Kidney (tissue), 14 donors: ENCODE measurements around the gene SEC22A. TPM values are rescaled to one million over a fixed set of nuclear protein-coding genes. Genes with fewer than 3 reads are reported as not detected.

Experiments used
- DNase-seq, 5 donors: peaks; one replicate each; pipeline ENCODE4 v3.0.0-alpha.2; 2013 to 2020
- FAIRE-seq: peaks from 2 replicates; lab custom pipeline; 2012; peaks lifted over from hg19 to GRCh38; lab: Jason Lieb, UNC
- H3K27ac ChIP-seq, 2 donors: one replicate each; pipeline ENCODE4 v1.7.0; 2013; ENCODE audit warnings: low read depth in 2 of 2, low read length in 2 of 2, inconsistent platforms in 1 of 2
- H3K27me3 ChIP-seq: one replicate; pipeline ENCODE4 v1.7.1; 2013; ENCODE audit warnings: low read length, inconsistent platforms; ENCODE audit not compliant: control insufficient read depth, insufficient read depth
- H3K36me3 ChIP-seq, 3 donors: one replicate each; pipeline versions ENCODE4 v1.7.0 to v1.7.1; 2013; ENCODE audit warnings: low read length in 3 of 3, control low read depth in 1 of 3, inconsistent platforms in 1 of 3; ENCODE audit not compliant: insufficient read depth in 3 of 3, control insufficient read depth in 2 of 3
- H3K4me1 ChIP-seq, 3 donors: one replicate each; pipeline versions ENCODE4 v1.7.0 to v1.7.1; 2013; ENCODE audit warnings: low read length in 3 of 3, inconsistent platforms in 1 of 3, low read depth in 1 of 3; ENCODE audit not compliant: control insufficient read depth in 2 of 3, insufficient read depth in 2 of 3
- H3K4me3 ChIP-seq, 3 donors: one replicate each; pipeline versions ENCODE4 v1.7.0 to v1.8.1; 2013; ENCODE audit warnings: low read length in 3 of 3, control low read depth in 1 of 3, inconsistent platforms in 1 of 3
- H3K9ac ChIP-seq, 3 donors: one replicate each; pipeline versions ENCODE4 v1.7.0 to v1.7.1; 2013; ENCODE audit warnings: low read length in 3 of 3, control low read depth in 1 of 3, inconsistent platforms in 1 of 3
- H3K9me3 ChIP-seq, 3 donors: one replicate each; pipeline versions ENCODE4 v1.7.0 to v1.7.1; 2013; ENCODE audit warnings: low read length in 3 of 3, control low read depth in 1 of 3, inconsistent platforms in 1 of 3; ENCODE audit not compliant: control insufficient read depth in 2 of 3, insufficient read depth in 1 of 3
- intact Hi-C: fragments of 100-400 bp; cut with DNase I; formaldehyde crosslinking; loops from one replicate; pipeline ENCODE4 v1.11.1; 2022
- polyA plus RNA-seq: library from polyadenylated mRNA; stranded (reverse); fragments of 350-450 nt; fragmentation: Illumina TruSeq; extraction: RNeasy Lipid Tissue Mini Kit (QIAGEN cat#74804); gene quantifications from one replicate; pipeline ENCODE4 v1.2.3, GENCODE V29; 2014; ENCODE audit warnings: low read depth, low replicate concordance; ENCODE audit not compliant: insufficient read depth
- total RNA-seq: library from RNA; stranded (reverse); fragmentation: NEBNext Ultra II Directional; extraction: Animal tissue kit (Norgen Biotek cat#: 25700); gene quantifications from one replicate; pipeline ENCODE4 v1.2.1, GENCODE V29; 2021
- TF ChIP-seq, protein P1 (sequence below): IDR thresholded peaks from 3 replicates; pipeline ENCODE4 v1.5.1; 2012; ENCODE audit warnings: mild to moderate bottlenecking, moderate library complexity, borderline replicate concordance; ENCODE audit not compliant: insufficient read depth; ENCODE audit errors: extremely low read depth
- donor health status: control.
- donor health status: control.
- donor health status: control.
- donor health status: control.
- donor health status: control.
- donor health status: DM: yes; HTN: yes; CAD: no.
- donor health status: Normal renal cell carcinoma (clear cell type).

Gene SEC22A
- total and polyA plus RNA-seq, 2 donors from 2014 or later = 14.8 to 18.6 TPM

GRCh38 chr3:123161167-123161566 lies 40.6 kb upstream of the SEC22A start:
- Histone ChIP-seq H3K36me3 (peaks cover 0 to 30% (median 14%) of the 10 kb centered on the region in 3 donors), H3K27me3 (no peaks in the 10 kb centered on the region), H3K4me1 (peaks cover 0 to 4% (median 0%) of the 10 kb centered on the region in 3 donors), H3K9me3 (no peaks in the 10 kb centered on the region), H3K27ac (no peak overlapping the region), H3K4me3 (no peak overlapping the region), H3K9ac (no peak overlapping the region)
- intact Hi-C loops = no loop called here
- DNase-seq (no peak), FAIRE-seq (no peak)
- TF ChIP-seq, protein P1, sequence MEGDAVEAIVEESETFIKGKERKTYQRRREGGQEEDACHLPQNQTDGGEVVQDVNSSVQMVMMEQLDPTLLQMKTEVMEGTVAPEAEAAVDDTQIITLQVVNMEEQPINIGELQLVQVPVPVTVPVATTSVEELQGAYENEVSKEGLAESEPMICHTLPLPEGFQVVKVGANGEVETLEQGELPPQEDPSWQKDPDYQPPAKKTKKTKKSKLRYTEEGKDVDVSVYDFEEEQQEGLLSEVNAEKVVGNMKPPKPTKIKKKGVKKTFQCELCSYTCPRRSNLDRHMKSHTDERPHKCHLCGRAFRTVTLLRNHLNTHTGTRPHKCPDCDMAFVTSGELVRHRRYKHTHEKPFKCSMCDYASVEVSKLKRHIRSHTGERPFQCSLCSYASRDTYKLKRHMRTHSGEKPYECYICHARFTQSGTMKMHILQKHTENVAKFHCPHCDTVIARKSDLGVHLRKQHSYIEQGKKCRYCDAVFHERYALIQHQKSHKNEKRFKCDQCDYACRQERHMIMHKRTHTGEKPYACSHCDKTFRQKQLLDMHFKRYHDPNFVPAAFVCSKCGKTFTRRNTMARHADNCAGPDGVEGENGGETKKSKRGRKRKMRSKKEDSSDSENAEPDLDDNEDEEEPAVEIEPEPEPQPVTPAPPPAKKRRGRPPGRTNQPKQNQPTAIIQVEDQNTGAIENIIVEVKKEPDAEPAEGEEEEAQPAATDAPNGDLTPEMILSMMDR = no peak

DNA sequence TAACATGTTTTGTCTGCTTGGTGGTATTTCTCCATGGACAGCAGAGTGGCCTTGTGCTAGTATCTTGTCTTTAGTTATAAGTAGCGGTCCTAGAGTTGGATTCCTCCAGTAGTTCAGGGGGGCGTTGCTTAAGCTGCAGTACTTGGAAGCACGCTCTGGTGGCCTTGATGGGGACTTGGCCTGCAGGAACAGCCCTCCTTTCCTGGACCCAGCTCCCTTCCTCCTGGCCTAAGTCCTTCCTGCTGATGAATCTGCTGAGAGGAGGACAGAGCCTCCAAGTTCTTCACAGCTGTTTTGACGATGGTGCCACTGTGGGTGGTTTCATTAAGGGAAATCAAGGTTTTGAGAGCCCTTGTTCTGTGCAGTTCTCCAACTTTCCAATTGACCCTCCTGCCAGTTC lies 38.6 kb upstream of the SEC22A start:
- H3K9ac ChIP-seq = no peak overlapping the region
- H3K27me3 ChIP-seq = no peaks in the 10 kb centered on the region
- TF ChIP-seq, protein P1 = no peak
- intact Hi-C loops = no loop called here
- FAIRE-seq = no peak
- no peak overlapping the region for H3K4me3 ChIP-seq
- H3K36me3 ChIP-seq = peaks cover 0 to 30% (median 10%) of the 10 kb centered on the region in 3 donors
- no peak for DNase-seq
- H3K4me1 ChIP-seq = no peaks in the 10 kb centered on the region
- no peak overlapping the region for H3K27ac ChIP-seq
- no peaks in the 10 kb centered on the region for H3K9me3 ChIP-seq

DNA sequence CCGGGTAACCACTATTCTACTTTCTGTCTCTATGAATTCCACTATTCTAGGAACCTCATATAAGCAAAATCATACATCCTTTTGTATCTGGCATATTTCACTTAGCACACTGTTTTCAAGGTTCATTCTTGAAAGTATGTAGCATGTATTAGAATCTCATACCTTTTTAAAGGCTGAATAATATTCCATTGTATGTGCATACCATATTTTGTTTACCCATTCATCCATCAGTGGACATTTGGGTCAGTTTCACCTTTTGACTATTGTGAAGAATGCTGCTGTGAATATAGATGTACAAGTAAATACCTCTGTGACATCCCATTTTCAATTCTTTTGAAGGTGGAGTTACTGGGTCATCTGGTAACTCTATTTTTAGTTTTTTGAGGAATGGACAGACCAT lies 36.6 kb upstream of the SEC22A start:
- TF ChIP-seq, protein P1 = no peak
- intact Hi-C loops = no loop called here
- FAIRE-seq (no peak), DNase-seq (no peak)
- no peak overlapping the region for H3K9ac ChIP-seq
- H3K4me3 ChIP-seq = no peak overlapping the region
- H3K36me3 ChIP-seq = peaks cover 0 to 26% (median 10%) of the 10 kb centered on the region in 3 donors
- H3K4me1 ChIP-seq = peaks cover 0 to 7% (median 0%) of the 10 kb centered on the region in 3 donors
- no peak overlapping the region for H3K27ac ChIP-seq
- H3K27me3 ChIP-seq = no peaks in the 10 kb centered on the region
- no peaks in the 10 kb centered on the region for H3K9me3 ChIP-seq

DNA sequence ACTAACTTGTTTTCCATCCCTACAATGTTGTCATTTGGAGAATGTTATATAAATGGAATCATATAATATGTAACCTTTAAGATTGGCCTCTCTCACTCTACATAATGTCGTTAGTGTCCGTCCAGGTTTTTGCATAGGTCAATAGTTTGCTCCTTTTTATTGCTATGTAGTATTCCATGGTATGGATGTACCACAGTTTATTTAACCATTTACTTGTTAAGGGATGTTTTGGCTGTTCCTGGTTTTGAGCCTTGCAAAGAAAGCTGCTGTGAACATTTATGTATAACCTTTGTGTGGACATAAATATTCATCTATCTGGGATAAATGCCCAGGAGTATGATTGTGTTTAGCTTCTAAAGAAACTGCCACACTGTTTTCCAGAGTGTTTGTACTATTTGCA lies 34.1 kb upstream of the SEC22A start:
- TF ChIP-seq, protein P1 = no peak
- FAIRE-seq = no peak
- no peak for DNase-seq
- Histone ChIP-seq H3K9ac (no peak overlapping the region), H3K4me1 (peaks cover 0 to 7% (median 0%) of the 10 kb centered on the region in 3 donors), H3K27me3 (no peaks in the 10 kb centered on the region), H3K36me3 (peaks cover 0 to 14% (median 6%) of the 10 kb centered on the region in 3 donors), H3K4me3 (no peak overlapping the region), H3K27ac (no peak overlapping the region), H3K9me3 (no peaks in the 10 kb centered on the region)
- intact Hi-C loops = no loop called here
